OCI-LY3 (cell line): Measurements from ENCODE around the gene FBXO48.

Source experiments
- EZH2phosphoT487 ChIP-seq: fragments of 200-600 bp; shearing (Covaris generic); IDR thresholded peaks from 2 replicates; pipeline ENCODE4 v1.6.1; 2018; ENCODE audit warnings: antibody characterized with exemption, mixed run types, low read depth
- TF ChIP-seq, protein P1 (sequence below): fragments of 200-600, 300-600 bp; sonication (generic); IDR thresholded peaks from 2 replicates; pipeline ENCODE4 v1.5.1; 2014; ENCODE audit warnings: antibody characterized with exemption, low read length, low read depth

DNA sequence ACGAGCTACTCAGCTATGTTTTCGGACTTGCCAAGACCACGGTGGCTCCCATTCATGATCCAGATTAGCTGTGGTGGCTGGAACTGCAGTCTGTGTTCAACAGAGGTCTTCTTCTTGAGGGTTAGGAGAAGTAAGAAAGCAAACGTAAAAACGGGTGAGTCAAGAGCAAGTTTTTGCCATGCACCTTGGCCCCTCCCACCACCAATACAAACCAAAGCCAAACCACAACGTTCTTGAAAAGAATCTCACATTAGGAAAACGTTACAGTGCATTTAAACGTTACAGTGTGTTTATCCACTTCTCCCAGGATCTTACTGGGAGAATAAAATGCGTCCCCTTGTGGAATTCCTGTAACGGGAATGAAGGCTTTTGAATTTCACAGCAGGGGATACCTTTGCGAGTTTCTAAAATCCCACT lies 725 bp downstream of the FBXO48 start:
- TF ChIP-seq, protein P1, sequence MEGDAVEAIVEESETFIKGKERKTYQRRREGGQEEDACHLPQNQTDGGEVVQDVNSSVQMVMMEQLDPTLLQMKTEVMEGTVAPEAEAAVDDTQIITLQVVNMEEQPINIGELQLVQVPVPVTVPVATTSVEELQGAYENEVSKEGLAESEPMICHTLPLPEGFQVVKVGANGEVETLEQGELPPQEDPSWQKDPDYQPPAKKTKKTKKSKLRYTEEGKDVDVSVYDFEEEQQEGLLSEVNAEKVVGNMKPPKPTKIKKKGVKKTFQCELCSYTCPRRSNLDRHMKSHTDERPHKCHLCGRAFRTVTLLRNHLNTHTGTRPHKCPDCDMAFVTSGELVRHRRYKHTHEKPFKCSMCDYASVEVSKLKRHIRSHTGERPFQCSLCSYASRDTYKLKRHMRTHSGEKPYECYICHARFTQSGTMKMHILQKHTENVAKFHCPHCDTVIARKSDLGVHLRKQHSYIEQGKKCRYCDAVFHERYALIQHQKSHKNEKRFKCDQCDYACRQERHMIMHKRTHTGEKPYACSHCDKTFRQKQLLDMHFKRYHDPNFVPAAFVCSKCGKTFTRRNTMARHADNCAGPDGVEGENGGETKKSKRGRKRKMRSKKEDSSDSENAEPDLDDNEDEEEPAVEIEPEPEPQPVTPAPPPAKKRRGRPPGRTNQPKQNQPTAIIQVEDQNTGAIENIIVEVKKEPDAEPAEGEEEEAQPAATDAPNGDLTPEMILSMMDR, result no peak
- no peak for TF ChIP-seq EZH2phosphoT487
